ENCODE results near the gene IER2. TPM values are rescaled to one million over a fixed set of nuclear protein-coding genes. Genes with fewer than 3 reads are reported as not detected.

Gene IER2
- total RNA-seq, 1 experiment from 2014 or later = 247 TPM

DNA sequence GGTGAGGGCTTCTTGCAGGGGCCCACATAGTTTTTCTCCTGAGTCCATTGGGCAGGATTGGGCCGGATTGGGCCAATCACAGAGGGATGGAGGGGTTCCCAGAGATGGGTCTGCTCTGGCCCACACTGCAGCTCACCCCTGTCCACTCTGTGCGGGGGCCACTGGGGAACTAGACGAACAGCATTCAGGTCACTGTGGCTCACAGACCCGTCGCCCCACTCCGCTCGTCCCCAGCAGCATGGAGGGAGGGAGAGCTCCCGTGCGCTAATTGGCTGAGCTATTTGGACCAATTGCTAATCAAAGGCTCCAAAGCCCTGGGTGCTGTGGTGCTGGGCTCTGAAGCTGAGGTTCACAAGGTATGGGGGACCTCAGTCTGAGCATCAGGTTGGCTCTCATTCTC lies 20.8 kb upstream of the IER2 start:
- ChIA-PET CTCF (no interaction called here), POLR2A (no interaction called here), RAD21 (ENCODE audit: low non-redundant PET in 1 of 2, low total read pairs in 2 of 2, uncharacterized antibody in 2 of 2, unreplicated experiment in 2 of 2) (no interaction called here)
- Histone ChIP-seq H3K36me3 (ENCODE audit: control insufficient read depth in 1 of 2, insufficient read depth in 2 of 2, low read length in 2 of 2) (peaks cover 1 to 14% of the 10 kb centered on the region in 2 experiments; a peak in 2 of 4 replicates), H3K4me1 (ENCODE audit: control insufficient read depth in 1 of 2, insufficient read depth in 2 of 2, low read length in 2 of 2) (peaks cover 2 to 43% of the 10 kb centered on the region in 2 experiments; a peak in 3 of 4 replicates), H3K4me2 (ENCODE audit: low read length) (no peak overlapping the region), H4K20me1 (ENCODE audit: insufficient read depth) (peaks cover 9% of the 10 kb centered on the region; the same call in 1 of the 2 replicates), H3K27me3 (ENCODE audit: insufficient read depth, low read length) (no peaks in the 10 kb centered on the region), H3K27ac (ENCODE audit: low read depth, low read length) (no peak overlapping the region), H3K9me3 (ENCODE audit: control insufficient read depth in 1 of 2, insufficient read depth in 1 of 2, low read depth in 1 of 2, low read length in 2 of 2) (no peaks in the 10 kb centered on the region), H3K4me3 (replicated peaks in 1 of 2; ENCODE audit: low read depth in 1 of 2, low read length in 2 of 2) (no peak overlapping the region), H2AFZ (ENCODE audit: low read depth, low read length, poor library complexity, severe bottlenecking) (no peak overlapping the region), H3K9ac (ENCODE audit: low read length) (no peak overlapping the region), H3K9me2 (ENCODE audit: insufficient read depth) (no peaks in the 10 kb centered on the region), H3K79me2 (ENCODE audit: insufficient read depth, low read length) (peaks cover 98% of the 10 kb centered on the region)
- DNase-seq (ENCODE audit: low read depth, low spot score) (no peak), ATAC-seq (no peak)
- no TSS peak for BruUV-seq (replicated peaks)
- intact Hi-C loops (cut with micrococcal nuclease) = no loop called here
- TF ChIP-seq SRF (IDR thresholded peaks at IDR 0.05; ENCODE audit: low read depth) (no peak), CEBPB (IDR thresholded peaks at IDR 0.05; ENCODE audit: low read depth) (no peak), FOSL1 (IDR thresholded peaks at IDR 0.05; ENCODE audit: low read depth) (no peak), CBX3 (IDR thresholded peaks at IDR 0.05; ENCODE audit: low read depth) (no peak), POLR2A (IDR thresholded peaks at IDR 0.05; ENCODE audit: borderline replicate concordance, extremely low read depth, insufficient read depth, insufficient read length) (no peak)

DNA sequence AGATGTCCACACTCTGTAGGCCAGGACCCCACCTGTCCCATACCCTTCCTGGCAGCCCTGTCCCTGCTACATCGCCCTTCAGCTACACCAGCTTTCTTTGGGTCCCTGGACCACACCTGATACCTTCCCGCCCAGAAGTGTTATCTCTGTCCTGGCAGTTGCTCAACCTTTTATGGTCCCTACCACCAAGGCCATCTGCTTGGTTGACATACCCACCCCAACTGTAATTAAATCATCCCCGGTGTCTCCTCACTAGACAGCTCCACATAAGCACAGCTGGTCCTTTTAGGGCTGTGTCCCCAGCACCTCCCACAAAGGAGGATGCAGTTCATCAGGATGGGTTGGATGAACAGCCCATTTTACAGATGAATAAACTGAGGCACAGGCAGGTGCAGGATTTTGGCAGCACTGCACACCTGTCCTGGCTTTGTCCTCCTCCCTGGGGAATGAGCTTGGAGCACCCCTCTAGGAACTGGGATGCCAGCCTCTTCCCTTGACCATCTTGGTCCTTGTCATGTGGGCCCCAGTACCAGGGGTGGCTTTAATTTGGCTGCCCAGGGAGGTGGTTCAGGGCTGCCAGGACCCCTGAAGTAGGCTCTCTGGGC lies 19.2 kb upstream of the IER2 start:
- ATAC-seq (no peak), DNase-seq (ENCODE audit: low read depth, low spot score) (no peak)
- Histone ChIP-seq H3K9ac (ENCODE audit: low read length) (no peak overlapping the region), H3K79me2 (ENCODE audit: insufficient read depth, low read length) (peaks cover 88% of the 10 kb centered on the region), H3K36me3 (ENCODE audit: control insufficient read depth in 1 of 2, insufficient read depth in 2 of 2, low read length in 2 of 2) (peaks cover 0 to 24% of the 10 kb centered on the region in 2 experiments; a peak in 1 of 4 replicates), H4K20me1 (ENCODE audit: insufficient read depth) (peaks cover 9% of the 10 kb centered on the region; the same call in 1 of the 2 replicates), H3K4me2 (ENCODE audit: low read length) (no peak overlapping the region), H3K4me1 (ENCODE audit: control insufficient read depth in 1 of 2, insufficient read depth in 2 of 2, low read length in 2 of 2) (peaks cover 2 to 43% of the 10 kb centered on the region in 2 experiments; a peak in 3 of 4 replicates), H3K27ac (ENCODE audit: low read depth, low read length) (peak overlapping the region; percentile 26; the same call in 1 of the 2 replicates), H3K9me3 (ENCODE audit: control insufficient read depth in 1 of 2, insufficient read depth in 1 of 2, low read depth in 1 of 2, low read length in 2 of 2) (no peaks in the 10 kb centered on the region), H3K9me2 (ENCODE audit: insufficient read depth) (no peaks in the 10 kb centered on the region), H3K4me3 (replicated peaks in 1 of 2; ENCODE audit: low read depth in 1 of 2, low read length in 2 of 2) (no peak overlapping the region), H2AFZ (ENCODE audit: low read depth, low read length, poor library complexity, severe bottlenecking) (no peak overlapping the region), H3K27me3 (ENCODE audit: insufficient read depth, low read length) (no peaks in the 10 kb centered on the region)
- RAD21 ChIA-PET (ENCODE audit: low non-redundant PET in 1 of 2, low total read pairs in 2 of 2, uncharacterized antibody in 2 of 2, unreplicated experiment in 2 of 2) = no interaction called here
- POLR2A ChIA-PET = interaction anchor here (1.1 kb wide), 1 partner anchor 11 kb away, joined by 3 read pairs; no protein-coding TSS in a partner anchor
- BruUV-seq (replicated peaks) = no TSS peak
- intact Hi-C loops (cut with micrococcal nuclease) = no loop called here
- CTCF ChIA-PET = interaction anchor here (0.5 kb wide), 1 partner anchor 64 kb away, joined by 3 read pairs; no protein-coding TSS in a partner anchor
- TF ChIP-seq, protein P1, sequence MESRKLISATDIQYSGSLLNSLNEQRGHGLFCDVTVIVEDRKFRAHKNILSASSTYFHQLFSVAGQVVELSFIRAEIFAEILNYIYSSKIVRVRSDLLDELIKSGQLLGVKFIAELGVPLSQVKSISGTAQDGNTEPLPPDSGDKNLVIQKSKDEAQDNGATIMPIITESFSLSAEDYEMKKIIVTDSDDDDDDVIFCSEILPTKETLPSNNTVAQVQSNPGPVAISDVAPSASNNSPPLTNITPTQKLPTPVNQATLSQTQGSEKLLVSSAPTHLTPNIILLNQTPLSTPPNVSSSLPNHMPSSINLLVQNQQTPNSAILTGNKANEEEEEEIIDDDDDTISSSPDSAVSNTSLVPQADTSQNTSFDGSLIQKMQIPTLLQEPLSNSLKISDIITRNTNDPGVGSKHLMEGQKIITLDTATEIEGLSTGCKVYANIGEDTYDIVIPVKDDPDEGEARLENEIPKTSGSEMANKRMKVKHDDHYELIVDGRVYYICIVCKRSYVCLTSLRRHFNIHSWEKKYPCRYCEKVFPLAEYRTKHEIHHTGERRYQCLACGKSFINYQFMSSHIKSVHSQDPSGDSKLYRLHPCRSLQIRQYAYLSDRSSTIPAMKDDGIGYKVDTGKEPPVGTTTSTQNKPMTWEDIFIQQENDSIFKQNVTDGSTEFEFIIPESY (IDR thresholded peaks at IDR 0.05; ENCODE audit: extremely low read depth, insufficient replicate concordance, low read length) = no peak
- TF ChIP-seq TCF7L2 (IDR thresholded peaks at IDR 0.05; ENCODE audit: borderline replicate concordance, extremely low read depth, insufficient read depth, insufficient read length) (no peak), SP1 (IDR thresholded peaks at IDR 0.05; ENCODE audit: low read depth) (no peak), POLR2AphosphoS5 (IDR thresholded peaks at IDR 0.05; ENCODE audit: low read depth, low read length) (no peak), RAD21 (IDR thresholded peaks at IDR 0.05; ENCODE audit: low read depth) (no peak), ZFX (IDR thresholded peaks at IDR 0.05) (no peak), SIN3A (IDR thresholded peaks at IDR 0.05; ENCODE audit: low read depth) (no peak), ZNF274 (IDR thresholded peaks at IDR 0.05; ENCODE audit: low read depth, low read length) (no peak), POLR2A (IDR thresholded peaks at IDR 0.05; ENCODE audit: borderline replicate concordance, extremely low read depth, insufficient read depth, insufficient read length) (no peak), EZH2phosphoT487 (IDR thresholded peaks at IDR 0.05; ENCODE audit: borderline replicate concordance) (no peak)
- TF ChIP-seq, protein P2, sequence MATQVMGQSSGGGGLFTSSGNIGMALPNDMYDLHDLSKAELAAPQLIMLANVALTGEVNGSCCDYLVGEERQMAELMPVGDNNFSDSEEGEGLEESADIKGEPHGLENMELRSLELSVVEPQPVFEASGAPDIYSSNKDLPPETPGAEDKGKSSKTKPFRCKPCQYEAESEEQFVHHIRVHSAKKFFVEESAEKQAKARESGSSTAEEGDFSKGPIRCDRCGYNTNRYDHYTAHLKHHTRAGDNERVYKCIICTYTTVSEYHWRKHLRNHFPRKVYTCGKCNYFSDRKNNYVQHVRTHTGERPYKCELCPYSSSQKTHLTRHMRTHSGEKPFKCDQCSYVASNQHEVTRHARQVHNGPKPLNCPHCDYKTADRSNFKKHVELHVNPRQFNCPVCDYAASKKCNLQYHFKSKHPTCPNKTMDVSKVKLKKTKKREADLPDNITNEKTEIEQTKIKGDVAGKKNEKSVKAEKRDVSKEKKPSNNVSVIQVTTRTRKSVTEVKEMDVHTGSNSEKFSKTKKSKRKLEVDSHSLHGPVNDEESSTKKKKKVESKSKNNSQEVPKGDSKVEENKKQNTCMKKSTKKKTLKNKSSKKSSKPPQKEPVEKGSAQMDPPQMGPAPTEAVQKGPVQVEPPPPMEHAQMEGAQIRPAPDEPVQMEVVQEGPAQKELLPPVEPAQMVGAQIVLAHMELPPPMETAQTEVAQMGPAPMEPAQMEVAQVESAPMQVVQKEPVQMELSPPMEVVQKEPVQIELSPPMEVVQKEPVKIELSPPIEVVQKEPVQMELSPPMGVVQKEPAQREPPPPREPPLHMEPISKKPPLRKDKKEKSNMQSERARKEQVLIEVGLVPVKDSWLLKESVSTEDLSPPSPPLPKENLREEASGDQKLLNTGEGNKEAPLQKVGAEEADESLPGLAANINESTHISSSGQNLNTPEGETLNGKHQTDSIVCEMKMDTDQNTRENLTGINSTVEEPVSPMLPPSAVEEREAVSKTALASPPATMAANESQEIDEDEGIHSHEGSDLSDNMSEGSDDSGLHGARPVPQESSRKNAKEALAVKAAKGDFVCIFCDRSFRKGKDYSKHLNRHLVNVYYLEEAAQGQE (IDR thresholded peaks at IDR 0.05; ENCODE audit: low read depth) = no peak

Data from HCT116 (cell line).